Activated CD8-positive, alpha-beta memory T cell treated with anti-CD3 and anti-CD28 coated beads for 1 hour (primary cell): ENCODE results near the gene DIAPH1.
"Not testable (repeated sequence)": the region's sequence is repeated elsewhere in the genome, so short reads cannot be mapped to it uniquely, and the experiment has no call there.

Source experiments
- DNase-seq, 2 donors: peaks; one replicate each; pipeline ENCODE4 v3.0.0-alpha.2; 2020; ENCODE audit warnings: low read depth in 1 of 2; ENCODE audit errors: extremely low read depth in 1 of 2

Gene DIAPH1

DNA sequence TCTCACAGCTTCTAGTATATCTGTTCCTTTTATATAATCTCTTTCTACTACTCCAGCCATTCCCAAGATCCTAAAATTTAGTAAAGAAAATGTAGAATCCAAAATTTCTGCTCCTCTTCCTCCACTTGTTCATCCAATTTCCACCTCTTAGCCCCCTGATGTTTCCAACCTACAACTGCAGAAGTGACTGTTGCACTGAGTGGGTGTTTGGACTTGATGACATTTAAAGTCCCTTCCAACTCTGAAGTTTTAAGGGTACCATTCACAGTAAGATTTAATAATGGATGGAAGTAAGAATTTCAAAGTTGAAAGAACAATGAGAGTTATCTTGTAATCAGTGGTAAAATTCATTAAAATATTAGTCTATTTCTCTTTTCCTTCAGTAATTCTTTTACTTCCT is 5.5 kb downstream of the DIAPH1 start:
- DNase-seq, result no peak

- no peak for DNase-seq
Measured at GRCh38 chr5:141611289-141611688, 7.5 kb downstream of the DIAPH1 start.

DNA sequence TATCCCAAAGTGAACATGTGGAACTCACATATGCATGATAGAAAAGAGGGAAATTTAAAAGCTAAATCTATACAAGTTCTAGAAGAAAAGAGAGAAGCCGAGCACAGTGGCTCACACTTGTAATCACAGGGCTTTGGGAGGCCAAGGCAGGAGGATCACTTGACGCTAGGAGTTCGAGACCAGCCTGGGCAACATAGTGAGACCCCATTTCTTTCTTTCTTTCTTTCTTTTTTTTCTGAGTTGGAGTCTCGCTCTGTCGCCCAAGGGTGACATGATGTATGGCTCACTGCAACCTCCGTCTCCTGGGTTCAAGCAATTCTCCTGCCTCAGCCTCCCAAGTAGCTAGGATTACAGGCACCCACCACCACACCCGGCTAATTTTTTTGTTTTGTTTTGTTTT is 8.9 kb downstream of the DIAPH1 start:
- DNase-seq, result not testable (repeated sequence)

DNA sequence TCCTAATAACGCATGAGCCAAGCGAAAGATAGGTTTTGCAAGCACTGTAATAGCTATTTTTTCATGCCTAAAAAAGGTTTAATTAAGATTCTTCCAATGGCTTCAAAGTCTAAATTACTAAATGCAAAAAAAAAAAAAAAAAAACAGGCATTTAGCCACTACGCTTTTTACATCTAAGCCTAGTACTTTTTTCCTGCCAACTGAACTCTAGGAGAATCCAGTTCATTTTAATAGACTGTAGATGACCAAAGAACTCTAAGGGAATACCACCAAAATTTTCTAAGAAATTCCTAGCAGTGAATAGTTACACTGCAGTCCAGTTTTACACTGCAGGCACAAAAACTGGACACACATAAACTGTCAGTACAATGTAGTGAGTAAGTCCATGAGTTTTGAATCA is 9.8 kb downstream of the DIAPH1 start:
- DNase-seq, result no peak

DNA sequence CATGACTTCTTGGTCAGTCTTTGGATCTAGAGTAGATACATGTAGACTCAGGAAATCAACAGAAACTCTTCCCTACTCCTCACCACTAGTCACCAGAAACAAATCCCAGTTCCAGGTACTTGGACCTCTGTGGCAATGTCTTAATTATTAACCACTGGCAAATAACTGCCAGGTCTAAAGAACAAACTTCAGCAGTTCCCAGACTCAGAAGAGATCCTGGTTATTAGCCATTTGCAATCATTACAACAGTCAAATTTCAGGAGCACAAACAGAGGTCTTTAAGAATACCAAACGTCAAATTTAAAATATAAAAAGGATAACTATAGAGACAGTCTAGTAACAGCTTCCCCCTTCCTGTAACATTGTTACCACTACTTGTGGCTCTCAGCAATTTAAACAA is 10.2 kb downstream of the DIAPH1 start:
- no peak for DNase-seq

GRCh38 chr5:141608046-141608445 is 10.8 kb downstream of the DIAPH1 start:
- no peak for DNase-seq

GRCh38 chr5:141605523-141606277 is 13.1 kb downstream of the DIAPH1 start:
- peak; percentile 44 to 46 for DNase-seq

GRCh38 chr5:141603923-141604717 is 14.7 kb downstream of the DIAPH1 start:
- no peak for DNase-seq

GRCh38 chr5:141602606-141603005 is 16.2 kb downstream of the DIAPH1 start:
- no peak for DNase-seq

GRCh38 chr5:141598391-141599345 is 20.1 kb downstream of the DIAPH1 start:
- DNase-seq, result no peak

DNA sequence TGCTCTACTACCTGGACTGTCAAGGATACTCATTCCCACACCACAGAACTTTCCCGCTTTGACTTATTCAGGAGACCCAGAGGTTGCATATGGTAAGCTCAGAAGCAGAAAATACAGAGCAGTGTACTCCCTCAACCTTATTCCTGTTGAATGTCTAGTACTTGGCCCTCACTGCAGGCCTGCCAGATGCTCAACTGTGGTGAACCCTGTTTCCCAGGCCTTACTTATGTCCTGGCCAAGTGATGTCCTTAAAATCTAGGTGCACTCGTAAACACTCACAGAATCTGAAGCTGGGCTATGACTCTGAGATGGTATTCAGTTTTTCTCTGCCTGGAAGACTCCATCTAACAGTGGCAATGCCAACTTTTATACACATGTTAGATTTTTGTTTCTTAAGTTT is 21.0 kb downstream of the DIAPH1 start:
- no peak for DNase-seq

- no peak for DNase-seq
Measured at GRCh38 chr5:141597394-141597793, 21.4 kb downstream of the DIAPH1 start.

- DNase-seq, result no peak
Measured at GRCh38 chr5:141596867-141597266, 21.9 kb downstream of the DIAPH1 start.

DNA sequence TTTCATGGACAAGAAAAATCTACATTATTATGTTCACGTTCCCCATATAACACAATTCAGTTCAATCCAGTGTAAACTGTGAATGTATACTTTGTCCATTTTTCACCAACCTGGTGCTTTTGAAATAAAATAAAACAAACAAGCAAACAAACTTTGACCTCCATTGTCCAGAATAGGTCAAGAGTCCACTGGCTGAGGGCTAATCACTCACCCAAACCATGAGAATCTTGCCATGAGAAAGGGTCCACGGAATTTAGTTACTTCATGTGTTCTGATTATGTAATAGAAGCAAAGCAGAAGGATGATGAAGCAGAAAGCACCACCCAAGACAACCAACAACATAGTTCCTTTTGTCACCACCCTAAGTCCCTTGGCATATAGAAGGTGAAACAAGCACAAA is 28.7 kb downstream of the DIAPH1 start:
- no peak for DNase-seq

- DNase-seq, result no peak
Measured at GRCh38 chr5:141586246-141586645, 32.6 kb downstream of the DIAPH1 start.

- no peak for DNase-seq
Measured at GRCh38 chr5:141585594-141585993, 33.2 kb downstream of the DIAPH1 start.

DNA sequence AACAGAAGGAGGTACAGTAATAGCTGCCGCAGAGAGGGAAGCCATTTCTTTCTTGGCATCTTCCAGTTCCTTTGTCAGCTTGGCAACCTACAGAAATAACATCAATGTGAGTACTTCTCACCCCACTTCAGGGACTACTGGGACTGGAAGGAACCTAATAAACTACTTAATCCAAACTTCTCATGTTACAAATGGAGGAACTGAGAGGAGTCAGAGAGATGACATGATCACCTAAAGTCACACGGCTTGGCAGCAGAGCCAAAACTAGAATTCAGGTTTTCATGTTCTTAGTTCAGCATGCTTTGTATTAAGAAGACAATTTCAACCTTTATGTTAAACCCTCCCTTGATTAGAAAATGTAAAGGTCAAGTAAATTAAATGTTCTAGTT is 44.7 kb downstream of the DIAPH1 start:
- no peak for DNase-seq

- no peak for DNase-seq
Measured at GRCh38 chr5:141573489-141574121, 45.2 kb downstream of the DIAPH1 start.

GRCh38 chr5:141570655-141571054 is 48.1 kb downstream of the DIAPH1 start:
- DNase-seq, result no peak

- DNase-seq, result no peak
Measured at GRCh38 chr5:141567513-141568117, 51.2 kb downstream of the DIAPH1 start.
